GM21825 (cell line): Measurements from ENCODE around the gene NXPE2.
"Not testable (repeated sequence)": the region's sequence is repeated elsewhere in the genome, so short reads cannot be mapped to it uniquely, and the experiment has no call there.

Experiments
- ATAC-seq: cut with Tn5 transposase; IDR thresholded peaks from one replicate; pipeline ENCODE4 v1.9.1; 2021; ENCODE audit warnings: mild to moderate bottlenecking, moderate library complexity; ENCODE audit not compliant: unreplicated experiment

NXPE2 gene

DNA sequence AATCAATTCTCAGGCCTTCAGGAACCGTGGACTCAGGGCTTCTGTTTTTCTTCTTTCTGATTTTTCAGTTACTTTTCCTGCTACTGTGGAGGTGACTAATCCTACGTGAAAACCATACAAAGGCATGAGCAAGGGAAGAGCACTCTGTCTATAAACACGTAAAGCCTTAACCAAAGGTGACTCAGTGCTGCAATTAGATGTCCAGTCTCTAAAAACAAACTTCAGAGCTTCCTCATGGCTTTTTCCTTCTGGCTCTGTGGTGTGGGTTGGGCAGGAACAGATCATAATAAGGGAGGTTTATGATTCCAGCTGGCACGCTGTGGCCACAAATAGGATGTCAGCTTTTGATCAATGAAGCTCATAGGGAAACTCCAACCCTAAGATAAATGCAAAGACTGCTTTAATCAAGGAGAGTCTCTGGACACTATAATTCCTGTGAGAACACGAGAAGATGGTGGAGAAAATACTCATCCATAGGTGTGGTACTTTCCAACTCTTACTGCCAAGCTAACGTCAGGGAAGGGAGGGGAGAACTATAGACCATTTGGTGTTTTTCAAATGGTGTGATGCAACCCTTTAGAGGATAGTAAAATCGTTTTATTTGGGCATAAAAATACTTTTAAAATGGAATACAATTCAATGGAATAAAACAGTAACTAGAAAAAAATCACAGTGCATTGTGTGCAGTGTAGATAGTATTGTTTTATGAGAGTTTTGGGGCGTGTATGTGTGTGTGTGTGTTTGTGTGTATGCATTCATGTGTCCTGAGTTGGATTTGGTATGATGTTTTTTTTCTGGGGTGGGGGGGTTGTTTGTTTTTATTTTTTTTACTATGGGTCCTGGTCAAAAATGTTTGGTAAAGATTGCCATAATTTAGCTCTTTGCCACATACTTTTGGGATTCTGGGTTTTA lies at the start of gene NXPE2:
NXPE2 (plus strand) TSS at position 403 of the 912 bp plus-strand sequence; CDS start at position 452, 49 bp downstream.
- ATAC-seq = no peak

DNA sequence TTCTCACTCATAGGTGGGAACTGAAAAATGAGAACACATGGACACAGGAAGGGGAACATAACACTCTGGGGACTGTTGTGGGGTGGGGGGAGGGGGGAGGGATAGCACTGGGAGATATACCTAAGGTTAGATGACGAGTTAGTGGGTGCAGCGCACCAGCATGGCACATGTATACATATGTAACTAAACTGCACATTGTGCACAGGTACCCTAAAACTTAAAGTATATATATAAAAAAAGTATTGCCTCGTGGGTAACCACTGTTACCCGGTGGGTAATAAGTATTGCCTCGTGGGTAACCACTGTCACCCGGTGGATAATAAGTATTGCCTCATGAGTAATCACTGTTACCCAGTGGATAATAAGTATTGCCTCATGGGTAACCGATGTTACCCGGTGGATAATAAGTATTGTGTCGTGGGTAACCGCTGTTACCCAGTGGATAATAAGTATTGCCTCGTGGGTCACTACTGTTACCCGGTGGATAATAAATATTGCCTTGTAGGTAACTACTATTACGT lies 46.8 kb upstream of the NXPE2 start:
- ATAC-seq = not testable (repeated sequence)

DNA sequence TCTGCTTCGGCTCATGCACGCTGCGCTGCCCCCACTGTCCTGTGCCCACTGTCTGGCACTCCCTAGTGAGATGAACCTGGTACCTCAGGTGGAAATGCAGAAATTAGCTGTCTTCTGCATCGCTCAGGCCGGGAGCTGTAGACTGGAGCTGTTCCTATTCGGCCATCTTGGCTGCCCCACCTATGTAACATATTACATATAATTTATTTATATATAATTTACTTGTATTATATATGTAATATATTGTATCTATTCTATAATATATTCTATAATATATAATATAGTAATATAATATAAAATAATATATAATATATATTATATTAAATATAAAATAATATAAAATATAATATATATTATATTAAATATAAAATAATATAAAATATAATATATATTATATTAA lies 38.9 kb upstream of the NXPE2 start:
- ATAC-seq = not testable (repeated sequence)

DNA sequence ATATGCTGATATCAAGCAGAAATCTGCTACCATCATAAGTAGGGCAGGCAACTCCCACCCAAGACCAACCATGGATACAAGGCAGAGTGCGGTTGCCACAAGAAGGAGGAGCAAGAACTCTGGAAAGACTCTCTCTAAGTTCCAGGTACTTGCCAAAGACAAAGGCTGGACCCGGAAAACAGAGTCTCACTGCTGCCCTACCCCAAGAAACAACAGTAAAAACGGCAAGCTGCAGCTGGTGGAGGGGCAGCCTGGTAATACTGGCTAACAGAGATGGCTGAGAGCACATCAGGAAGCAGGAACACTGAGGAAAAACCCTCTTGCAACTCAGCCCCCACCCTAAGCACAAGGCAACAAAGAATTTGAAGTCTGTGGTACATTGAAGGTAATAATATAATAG lies 27.7 kb upstream of the NXPE2 start:
- ATAC-seq = no peak

DNA sequence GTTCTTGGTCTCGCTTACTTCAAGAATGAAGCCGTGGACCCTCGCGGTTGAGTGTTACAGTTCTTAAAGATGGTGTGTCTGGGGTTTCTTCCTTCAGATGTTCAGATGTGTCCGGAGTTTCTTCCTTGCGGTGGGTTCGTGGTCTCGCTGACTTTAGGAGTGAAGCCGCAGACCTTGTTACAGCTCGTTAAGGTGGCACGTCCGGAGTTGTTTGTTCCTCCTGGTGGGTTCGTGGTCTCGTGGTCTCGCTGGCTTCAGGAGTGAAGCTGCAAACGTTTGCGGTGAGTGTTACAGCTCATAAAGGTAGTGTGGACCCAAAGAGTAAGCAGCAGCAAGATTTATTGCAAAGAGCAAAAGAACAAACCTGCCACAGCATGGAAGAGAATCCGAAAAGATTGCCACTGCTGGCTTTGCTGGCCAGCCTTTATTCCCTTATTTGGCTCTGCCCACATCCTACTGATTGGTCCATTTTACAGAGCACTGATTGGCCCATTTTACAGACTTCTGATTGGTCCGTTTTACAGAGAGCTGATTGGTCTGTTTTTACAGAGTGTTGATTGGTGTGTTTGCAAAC lies 27.1 kb upstream of the NXPE2 start:
- no peak for ATAC-seq

DNA sequence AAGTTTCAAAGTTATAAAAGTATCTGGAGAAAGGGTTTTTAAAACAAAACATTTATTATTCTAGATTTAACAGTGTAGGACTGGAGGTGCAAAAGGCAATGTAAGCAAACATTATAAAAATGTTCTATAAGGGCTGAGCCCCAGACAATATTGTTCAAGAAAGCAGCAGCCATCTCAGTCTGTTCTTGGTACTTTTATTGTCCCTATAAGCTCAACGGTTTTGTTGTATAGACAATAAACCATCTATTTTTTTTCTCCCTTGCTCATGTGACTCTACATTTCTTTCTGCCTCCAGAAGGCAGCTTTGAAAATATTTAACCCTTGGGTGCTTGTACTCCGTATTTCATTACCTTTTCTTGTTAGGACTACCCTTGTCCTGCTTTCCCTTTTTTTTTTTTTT lies 25.2 kb upstream of the NXPE2 start:
- no peak for ATAC-seq

DNA sequence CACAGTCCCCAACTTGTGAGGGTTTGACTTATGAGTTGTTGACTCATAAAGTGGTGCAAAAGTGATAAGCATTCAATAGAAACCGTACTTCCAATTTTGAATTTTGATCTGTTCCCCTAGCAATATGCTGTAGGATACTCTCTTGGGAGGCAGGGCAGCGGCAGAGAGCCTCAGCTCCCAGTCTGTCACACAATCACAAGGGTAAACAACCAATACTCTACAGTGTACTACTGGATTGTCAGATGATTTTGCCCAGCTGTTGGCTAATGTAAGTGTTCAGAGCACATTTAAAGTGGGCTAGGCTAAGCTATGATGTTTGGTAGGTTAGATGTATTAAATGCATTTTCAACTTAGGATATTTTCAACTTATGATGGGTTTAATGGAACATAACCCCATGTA lies 13.7 kb upstream of the NXPE2 start:
- ATAC-seq = no peak

DNA sequence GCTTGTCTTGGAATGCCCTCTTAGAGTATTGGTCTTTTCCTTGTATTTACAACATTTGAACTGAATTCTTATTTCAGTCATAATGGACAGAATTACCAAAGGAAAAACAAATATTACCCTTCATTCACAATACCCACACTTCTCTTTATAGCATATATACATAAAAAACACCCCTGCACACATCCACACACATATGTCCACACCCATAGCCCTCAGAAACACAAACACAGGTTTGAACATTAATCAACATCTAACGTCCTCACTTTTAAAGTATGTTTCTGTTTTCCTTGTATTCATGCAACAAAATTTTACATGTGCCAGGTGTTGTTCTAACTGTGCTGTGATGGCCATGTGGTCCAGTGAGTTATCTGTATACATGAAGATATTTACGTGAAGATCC lies 11.6 kb upstream of the NXPE2 start:
- ATAC-seq = no peak

DNA sequence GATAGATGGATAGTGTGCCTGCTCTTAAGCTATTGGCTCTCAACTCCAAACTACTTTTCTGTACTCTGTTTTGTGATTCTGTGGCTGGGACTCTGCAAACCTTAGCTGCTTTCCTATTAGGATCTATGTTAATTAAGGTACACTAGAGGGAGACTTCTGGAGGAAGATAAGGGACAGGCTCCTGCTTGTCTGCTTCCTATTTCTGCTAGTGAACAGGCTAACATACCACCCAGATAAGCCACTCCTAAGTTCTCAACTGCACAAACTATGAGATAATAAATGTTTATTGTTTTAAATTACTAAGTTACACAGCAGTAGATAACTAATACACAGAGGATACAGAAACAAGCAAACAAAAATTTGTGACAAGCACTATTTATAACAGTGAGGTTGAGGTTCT lies 10.2 kb upstream of the NXPE2 start:
- ATAC-seq = no peak

DNA sequence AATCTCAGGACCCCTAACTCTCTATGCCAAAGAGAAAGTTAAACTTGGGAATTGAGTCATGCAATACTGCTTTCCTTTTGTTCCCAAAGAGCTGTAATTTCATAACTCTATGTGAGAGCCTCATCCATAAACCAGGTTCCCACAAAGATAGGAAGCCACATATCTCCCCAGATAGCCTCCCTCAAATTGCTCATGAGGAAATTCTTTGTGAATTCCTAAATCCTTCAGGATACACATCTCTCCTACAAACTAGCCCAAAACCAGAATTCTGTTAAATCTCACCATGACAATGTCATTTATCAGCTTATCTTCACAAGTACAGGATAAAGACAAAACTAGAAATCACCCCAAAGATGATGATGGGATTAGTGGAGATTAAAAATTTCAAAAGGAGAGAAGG lies 4.7 kb upstream of the NXPE2 start:
- no peak for ATAC-seq

DNA sequence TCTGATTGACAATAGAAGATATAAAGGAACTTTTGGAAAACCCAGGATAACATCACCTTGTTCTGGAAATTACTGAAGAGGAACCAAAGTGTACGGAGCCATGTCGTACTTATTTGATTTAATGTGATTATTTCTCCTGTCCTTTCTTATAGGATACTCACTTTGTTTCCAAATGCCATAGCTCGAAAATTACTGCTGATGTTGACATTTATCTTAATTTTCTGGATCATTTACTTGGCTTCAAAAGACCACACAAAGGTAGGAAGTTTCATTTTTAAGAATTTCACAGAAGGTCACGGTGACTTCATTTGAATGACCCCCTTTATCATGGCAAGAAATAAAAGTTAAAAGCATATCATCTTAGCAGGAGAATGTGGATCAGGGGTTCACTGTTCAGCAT lies 1.2 kb downstream of the NXPE2 start:
- no peak for ATAC-seq

DNA sequence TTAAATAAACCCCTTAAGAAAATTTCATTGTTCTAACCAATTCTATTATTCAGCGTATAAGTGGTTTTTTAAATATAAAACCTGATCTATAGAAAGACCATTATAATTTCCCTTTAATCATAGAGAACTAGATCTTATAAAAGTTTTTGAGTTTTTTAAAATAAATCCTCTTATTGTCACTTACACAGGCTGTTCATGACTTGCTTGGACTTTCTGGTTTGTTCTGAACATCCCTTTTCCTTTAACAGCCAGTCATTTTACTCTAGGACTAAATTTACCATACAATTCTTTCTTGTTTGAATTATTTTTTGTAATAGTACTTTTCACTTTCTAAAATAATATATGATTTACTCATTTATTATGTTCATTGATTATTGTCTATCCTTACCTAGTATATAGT lies 4.7 kb downstream of the NXPE2 start:
- no peak for ATAC-seq

DNA sequence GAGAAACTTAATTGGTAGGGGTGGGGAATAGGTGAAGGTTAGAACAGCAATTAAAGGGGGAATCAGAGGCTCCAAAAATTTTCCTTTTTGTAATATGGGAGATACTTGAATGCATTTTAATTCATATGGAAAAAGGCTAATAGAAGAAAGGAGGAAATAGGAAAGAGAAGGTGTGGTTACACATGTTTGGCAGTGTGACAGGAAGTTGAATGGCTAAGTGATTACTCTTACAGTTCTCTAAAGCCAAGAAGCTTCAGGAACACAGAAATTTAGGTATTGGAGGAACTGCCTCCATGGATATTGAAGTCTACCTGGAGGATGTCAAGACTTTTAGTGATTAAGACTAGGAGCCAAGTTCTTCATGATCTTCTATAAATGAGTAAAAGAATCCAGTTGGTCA lies 6.3 kb downstream of the NXPE2 start:
- no peak for ATAC-seq

DNA sequence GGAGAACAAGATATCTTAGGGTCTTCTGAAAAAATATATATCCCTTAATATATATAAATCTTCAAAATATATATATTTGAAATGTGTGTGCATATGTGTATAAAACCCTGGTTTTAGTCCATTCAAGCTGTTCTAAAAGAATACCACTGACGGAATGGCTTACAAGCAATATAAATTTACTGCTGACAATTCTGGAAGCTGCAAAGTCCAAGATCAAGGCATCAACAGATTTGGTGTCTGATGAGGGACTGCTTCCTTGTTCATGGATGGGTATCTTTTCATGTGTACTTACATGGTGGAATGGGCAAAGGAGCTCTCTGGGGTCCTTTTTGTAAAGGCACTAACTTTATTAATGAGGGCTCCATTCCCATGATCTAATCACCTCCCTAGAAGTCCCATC lies 6.8 kb downstream of the NXPE2 start:
- ATAC-seq = no peak

DNA sequence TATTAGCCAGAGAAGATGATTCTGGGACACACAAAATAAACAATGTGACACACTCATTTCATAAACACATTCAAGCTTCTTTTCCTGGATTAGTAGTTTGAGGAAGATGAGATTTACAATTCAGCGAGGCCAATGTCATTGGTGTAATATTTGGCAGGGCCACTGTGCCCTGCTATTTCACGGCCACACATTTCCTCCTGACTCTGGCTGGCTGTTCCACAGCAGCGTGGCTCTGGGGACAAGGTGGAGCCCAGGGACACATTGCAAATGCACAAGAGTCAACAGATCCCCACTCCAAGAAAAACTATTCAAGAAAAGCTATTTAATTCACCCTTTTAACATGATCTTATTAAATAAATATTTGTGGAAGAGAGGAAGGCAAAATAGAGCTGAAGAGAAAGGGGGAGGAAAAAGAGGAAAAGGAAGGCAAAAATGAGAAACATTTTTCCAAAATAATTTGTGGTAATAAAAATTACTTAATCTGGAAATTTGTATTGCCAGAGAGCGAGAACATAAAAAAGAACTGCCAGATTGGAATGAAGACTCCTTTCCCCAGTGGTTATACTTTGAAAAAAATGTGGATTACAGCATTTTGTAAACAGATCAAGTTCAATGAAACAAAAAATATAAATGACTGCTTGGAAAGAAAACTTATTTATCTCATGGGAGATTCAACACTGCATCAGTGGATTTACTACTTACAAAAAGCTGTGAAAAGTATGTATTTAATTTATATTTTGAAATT lies 27.1 kb downstream of the NXPE2 start:
- ATAC-seq = no peak

DNA sequence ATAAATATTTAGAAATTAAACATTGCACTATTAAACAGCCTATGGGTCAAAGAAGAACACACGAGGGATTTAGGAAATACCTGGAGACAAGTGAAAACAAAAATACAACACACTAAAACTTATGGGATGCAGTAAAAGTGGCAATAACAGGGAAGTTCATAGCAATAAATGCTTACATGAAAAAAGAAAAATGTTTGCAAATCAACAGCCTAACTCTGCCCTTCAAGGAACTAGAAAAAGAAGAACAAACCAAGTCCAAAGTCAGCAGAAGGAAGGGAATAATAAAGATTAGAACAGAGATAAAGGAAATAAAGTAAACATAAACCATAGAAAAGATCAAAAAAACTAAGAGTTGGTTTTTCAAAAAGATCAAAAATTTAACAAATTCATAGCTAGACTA lies 31.6 kb downstream of the NXPE2 start:
- no peak for ATAC-seq

DNA sequence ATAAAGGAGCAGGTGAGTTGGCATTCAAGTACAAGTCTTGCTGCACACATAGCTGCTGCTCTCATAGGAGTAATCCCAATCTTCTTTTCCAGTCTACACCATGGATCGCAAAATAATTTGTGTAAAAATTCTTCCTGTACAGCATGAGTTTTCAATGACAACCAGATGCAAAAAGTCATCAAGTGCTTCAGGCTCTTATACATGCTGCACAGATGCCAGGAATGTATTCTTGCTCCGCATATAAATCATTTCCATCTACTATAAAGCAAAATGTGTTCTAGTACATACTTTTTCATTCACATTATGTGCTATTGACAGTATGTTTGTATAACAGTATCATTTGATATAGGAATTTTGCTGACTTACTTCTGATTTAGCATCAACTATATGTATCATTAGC lies 35.4 kb downstream of the NXPE2 start:
- ATAC-seq = no peak

DNA sequence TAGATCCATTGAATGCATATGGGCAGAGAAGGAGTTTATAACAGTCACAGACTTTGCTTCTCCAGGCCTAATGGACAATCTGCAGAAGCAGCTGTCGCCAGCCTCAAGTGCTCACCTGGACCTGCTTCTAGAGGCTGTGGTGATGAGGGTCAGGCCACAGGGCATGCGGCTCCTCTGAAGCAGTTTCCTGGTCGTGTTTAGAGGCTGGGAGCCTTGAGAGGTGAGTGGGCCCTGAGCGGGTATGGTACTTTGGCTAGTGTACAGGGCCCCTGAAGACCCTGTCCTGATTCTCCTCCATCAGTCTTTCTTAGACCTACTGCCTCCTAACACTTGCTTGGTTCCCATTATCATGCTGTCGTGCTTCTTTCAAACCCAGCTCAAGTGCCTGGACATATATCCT lies 41.2 kb downstream of the NXPE2 start:
- ATAC-seq = no peak

DNA sequence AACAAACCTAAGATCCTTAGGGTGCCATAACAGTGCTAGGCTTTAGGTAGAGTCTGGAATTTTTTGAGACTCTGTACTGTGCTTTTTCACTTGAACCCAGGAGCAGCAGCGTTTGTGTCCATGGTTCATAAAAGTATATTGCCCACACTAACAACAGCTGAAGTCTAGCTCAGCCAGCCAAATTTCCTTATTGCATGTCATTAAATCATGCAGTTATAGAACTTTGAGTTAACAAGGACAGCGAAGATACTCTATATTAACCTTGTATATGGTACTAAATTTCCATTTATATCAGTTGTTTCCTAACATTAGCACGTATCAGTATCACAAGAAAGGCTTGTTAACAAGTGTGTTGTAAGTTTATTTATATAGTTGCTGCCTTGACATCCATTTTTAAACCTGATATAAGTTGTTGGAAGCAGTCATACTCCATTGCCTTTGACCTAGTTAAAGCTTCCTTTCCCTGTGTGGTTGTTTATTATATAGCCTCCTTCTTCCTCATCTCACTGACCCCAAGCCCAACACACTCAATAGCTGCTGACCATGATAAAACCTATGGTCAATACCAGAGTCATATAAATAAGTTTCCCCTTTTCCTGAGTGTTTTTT lies 46.7 kb downstream of the NXPE2 start:
- ATAC-seq = no peak

DNA sequence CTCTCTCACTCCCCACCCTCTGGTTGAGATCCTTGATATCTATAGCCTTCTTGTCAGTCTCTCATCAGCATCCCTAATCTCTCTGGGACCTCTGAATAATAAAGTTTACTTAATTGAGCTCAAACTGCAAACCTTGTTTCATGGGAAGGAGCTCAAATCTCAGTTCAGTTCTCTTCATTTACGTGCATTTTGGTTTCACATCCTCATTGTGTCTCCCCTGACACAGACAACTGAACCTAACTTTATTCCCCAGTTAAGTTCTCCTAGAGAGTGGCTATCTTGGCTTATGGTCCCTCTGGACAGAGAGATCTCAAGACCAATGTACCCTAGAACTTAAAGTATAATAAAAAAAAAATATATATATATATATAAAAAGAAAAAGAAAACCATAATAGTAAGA lies 47.3 kb downstream of the NXPE2 start:
- ATAC-seq = no peak

DNA sequence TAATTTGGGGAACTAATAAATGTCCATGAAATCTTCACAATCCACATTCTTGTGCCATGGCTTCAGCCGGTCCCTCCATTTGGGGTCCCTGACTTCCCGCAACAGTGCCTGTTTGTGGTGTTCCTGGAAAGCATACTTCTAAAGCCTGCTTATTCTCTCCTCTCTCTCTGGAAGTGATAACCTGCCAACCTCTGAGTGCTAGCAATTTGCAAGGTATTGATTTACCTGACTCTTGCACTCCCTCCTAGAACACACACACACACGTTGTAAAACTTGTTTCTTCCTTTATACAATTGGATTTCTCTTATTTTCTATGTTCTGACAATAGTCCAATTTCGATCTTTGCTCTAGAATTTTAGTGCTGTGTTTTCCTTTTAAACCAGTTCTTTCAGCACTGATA lies 58.5 kb downstream of the NXPE2 start:
- no peak for ATAC-seq
